ENCODE results near the gene SEC31A. TPM values are rescaled to one million over a fixed set of nuclear protein-coding genes. Genes with fewer than 3 reads are reported as not detected.
"Not testable (repeated sequence)": the region's sequence is repeated elsewhere in the genome, so short reads cannot be mapped to it uniquely, and the experiment has no call there.

SEC31A gene
- total RNA-seq, 1 donor from 2014 or later = 308 TPM

DNA sequence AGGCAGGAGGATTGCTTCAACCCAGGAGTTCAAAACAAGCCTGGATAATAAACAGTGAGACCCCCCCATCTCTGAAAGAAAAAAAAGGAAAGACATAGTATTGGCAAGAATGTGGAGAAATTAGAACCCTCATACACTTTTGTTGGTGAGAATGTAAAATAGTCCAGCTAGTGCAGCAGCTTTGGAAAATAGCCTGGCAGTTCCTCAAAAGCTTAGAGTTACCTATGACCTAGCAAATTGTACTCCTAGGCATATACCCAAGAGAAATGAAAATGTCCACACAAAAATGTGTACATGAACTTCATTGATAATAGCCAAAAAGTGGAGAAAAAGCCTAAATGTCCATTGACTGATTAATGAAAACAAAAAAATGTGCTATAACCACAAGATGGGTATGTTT lies 30.8 kb upstream of the SEC31A start:
- Mint-ChIP-seq H3K4me3 (no peak overlapping the region), H3K27ac (no peak overlapping the region), H3K27me3 (ENCODE audit: low read depth) (no peaks in the 10 kb centered on the region), H3K36me3 (peaks cover 2% of the 10 kb centered on the region), H3K4me1 (no peaks in the 10 kb centered on the region), H3K9me3 (no peaks in the 10 kb centered on the region)
- no peak for DNase-seq (ENCODE audit: low spot score in 2 of 2, unreplicated experiment in 2 of 2)
- TF ChIP-seq, protein P1, sequence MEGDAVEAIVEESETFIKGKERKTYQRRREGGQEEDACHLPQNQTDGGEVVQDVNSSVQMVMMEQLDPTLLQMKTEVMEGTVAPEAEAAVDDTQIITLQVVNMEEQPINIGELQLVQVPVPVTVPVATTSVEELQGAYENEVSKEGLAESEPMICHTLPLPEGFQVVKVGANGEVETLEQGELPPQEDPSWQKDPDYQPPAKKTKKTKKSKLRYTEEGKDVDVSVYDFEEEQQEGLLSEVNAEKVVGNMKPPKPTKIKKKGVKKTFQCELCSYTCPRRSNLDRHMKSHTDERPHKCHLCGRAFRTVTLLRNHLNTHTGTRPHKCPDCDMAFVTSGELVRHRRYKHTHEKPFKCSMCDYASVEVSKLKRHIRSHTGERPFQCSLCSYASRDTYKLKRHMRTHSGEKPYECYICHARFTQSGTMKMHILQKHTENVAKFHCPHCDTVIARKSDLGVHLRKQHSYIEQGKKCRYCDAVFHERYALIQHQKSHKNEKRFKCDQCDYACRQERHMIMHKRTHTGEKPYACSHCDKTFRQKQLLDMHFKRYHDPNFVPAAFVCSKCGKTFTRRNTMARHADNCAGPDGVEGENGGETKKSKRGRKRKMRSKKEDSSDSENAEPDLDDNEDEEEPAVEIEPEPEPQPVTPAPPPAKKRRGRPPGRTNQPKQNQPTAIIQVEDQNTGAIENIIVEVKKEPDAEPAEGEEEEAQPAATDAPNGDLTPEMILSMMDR (IDR thresholded peaks at IDR 0.05; ENCODE audit: unreplicated experiment) = no peak

DNA sequence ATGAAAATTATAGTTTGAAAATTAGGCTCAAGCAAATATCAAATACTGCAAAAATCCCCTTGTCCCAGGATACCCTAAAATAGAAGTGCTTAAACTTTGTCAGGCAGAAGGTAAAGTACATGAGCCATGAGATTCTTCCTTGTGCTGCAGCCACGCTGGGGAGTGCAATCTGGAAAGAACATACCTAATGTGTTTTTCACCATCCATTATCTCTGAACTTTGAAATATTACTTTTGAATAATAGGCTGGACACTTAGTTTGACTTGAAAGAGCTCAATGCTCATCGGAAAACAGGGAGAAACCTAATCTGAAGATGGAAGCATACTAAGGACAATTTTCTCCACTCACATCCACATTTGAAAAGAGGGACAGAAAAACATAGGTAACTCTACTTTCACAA lies 28.4 kb upstream of the SEC31A start:
- Mint-ChIP-seq H3K27ac (no peak overlapping the region), H3K27me3 (ENCODE audit: low read depth) (no peaks in the 10 kb centered on the region), H3K4me3 (no peak overlapping the region), H3K9me3 (peaks cover 2% of the 10 kb centered on the region), H3K4me1 (no peaks in the 10 kb centered on the region), H3K36me3 (peaks cover 7% of the 10 kb centered on the region)
- TF ChIP-seq, protein P1 (IDR thresholded peaks at IDR 0.05; ENCODE audit: unreplicated experiment) = no peak
- DNase-seq (ENCODE audit: low spot score in 2 of 2, unreplicated experiment in 2 of 2) = no peak

DNA sequence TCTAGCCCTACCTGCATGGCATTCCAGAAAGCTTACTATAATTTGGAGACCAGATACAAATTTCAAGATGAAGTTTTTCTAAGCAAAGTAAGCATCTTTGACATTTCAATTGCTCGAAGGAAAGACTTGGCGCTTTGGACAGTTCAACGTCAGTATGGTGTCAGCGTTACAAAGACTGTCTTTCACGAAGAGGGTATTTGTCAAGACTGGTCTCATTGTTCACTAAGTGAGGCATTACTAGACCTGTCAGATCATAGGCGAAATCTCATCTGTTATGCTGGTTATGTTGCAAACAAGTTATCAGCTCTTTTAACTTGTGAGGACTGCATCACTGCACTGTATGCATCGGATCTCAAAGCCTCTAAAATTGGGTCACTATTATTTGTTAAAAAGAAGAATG lies 27.1 kb upstream of the SEC31A start:
- Mint-ChIP-seq H3K27ac (no peak overlapping the region), H3K4me3 (no peak overlapping the region), H3K9me3 (peaks cover 7% of the 10 kb centered on the region), H3K27me3 (ENCODE audit: low read depth) (no peaks in the 10 kb centered on the region), H3K36me3 (peaks cover 11% of the 10 kb centered on the region), H3K4me1 (no peaks in the 10 kb centered on the region)
- TF ChIP-seq, protein P1 (IDR thresholded peaks at IDR 0.05; ENCODE audit: unreplicated experiment) = no peak
- DNase-seq (ENCODE audit: low spot score in 2 of 2, unreplicated experiment in 2 of 2) = no peak

DNA sequence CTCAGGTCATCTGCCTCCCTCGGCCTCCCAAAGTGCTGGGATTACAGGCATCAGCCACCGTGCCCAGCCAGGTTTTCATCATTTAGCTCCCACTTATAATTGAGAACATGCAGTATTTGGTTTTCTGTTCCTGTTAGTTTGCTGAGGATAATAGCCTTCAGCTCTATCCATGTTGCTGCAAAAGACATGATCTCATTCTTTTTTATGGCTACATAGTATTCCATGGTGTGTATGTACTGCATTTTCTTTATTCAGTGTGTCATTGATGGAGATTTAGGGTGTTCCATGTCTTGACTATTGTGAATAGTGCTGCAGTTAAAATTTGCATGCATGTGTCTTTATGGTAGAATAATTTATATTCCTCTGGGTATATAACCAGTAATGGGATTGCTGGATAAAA lies 23.0 kb upstream of the SEC31A start:
- not testable (repeated sequence) for H3K4me1 Mint-ChIP-seq; H3K27ac Mint-ChIP-seq; DNase-seq (ENCODE audit: low spot score in 2 of 2, unreplicated experiment in 2 of 2); H3K27me3 Mint-ChIP-seq (ENCODE audit: low read depth); H3K4me3 Mint-ChIP-seq; H3K9me3 Mint-ChIP-seq
- H3K36me3 Mint-ChIP-seq = peaks cover 20% of the 10 kb centered on the region

DNA sequence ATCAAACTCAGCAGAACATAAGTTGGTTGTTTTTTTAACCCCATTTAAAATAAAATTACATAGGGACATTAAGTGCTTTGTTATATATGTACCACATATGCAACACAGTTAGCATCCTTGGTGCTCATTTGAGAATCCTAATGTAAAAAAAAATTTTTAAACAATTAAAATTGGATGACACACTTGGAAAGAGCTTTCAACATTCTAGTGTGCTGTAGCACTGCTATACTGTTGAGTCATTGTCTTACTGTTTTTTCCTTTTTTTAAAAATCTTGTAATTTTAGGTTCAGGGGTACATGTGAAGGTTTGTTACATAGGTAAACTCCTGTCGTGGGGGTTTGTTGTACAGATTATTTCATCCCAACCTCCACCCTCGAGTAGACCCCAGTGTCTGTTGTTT lies 22.4 kb upstream of the SEC31A start:
- no peak overlapping the region for H3K27ac Mint-ChIP-seq
- H3K4me3 Mint-ChIP-seq = no peak overlapping the region
- H3K4me1 Mint-ChIP-seq = no peaks in the 10 kb centered on the region
- H3K36me3 Mint-ChIP-seq = peaks cover 20% of the 10 kb centered on the region
- DNase-seq (ENCODE audit: low spot score in 2 of 2, unreplicated experiment in 2 of 2) = no peak
- no peaks in the 10 kb centered on the region for H3K27me3 Mint-ChIP-seq (ENCODE audit: low read depth)
- peaks cover 7% of the 10 kb centered on the region for H3K9me3 Mint-ChIP-seq
- TF ChIP-seq, protein P1 (IDR thresholded peaks at IDR 0.05; ENCODE audit: unreplicated experiment) = no peak

DNA sequence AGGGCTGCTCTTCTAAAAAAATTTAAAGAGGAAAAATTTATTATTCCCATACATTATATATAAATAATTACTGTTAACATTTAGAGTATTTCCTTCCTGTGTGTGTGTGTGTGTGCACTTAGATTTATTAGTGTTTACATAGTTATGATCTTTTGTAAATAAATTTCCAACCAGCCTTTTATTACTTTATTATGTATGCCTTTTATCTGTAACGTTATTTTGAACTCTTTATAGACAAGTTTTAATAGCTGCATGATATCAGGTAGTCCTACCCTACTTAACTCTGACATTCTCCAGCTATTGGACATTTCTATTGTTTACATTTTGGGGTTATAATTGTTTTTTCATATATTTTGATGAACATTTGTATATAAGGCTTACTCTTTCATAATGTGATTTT lies 18.4 kb upstream of the SEC31A start:
- TF ChIP-seq, protein P1 (IDR thresholded peaks at IDR 0.05; ENCODE audit: unreplicated experiment) = no peak
- no peaks in the 10 kb centered on the region for H3K27me3 Mint-ChIP-seq (ENCODE audit: low read depth)
- peaks cover 5% of the 10 kb centered on the region for H3K9me3 Mint-ChIP-seq
- H3K4me1 Mint-ChIP-seq = no peaks in the 10 kb centered on the region
- peaks cover 12% of the 10 kb centered on the region for H3K36me3 Mint-ChIP-seq
- H3K27ac Mint-ChIP-seq = no peak overlapping the region
- DNase-seq (ENCODE audit: low spot score in 2 of 2, unreplicated experiment in 2 of 2) = no peak
- no peak overlapping the region for H3K4me3 Mint-ChIP-seq

Data from mesothelial cell of epicardium (in vitro differentiated cells).